GM19468 (cell line): ENCODE data around the gene CRTC1.
"Not testable (repeated sequence)": the region's sequence is repeated elsewhere in the genome, so short reads cannot be mapped to it uniquely, and the experiment has no call there.

Experiments used
- ATAC-seq: cut with Tn5 transposase; IDR thresholded peaks from one replicate; pipeline ENCODE4 v1.9.1; 2021; ENCODE audit warnings: mild to moderate bottlenecking, moderate library complexity, moderate number of reproducible peaks; ENCODE audit not compliant: unreplicated experiment; ENCODE audit errors: extremely low read depth

The CRTC1 gene

GRCh38 chr19:18793144-18794028 lies 109.9 kb downstream of the CRTC1 start:
- no peak for ATAC-seq

- ATAC-seq = no peak
Measured at GRCh38 chr19:18794029-18794313, 110.5 kb downstream of the CRTC1 start.

- no peak for ATAC-seq
Measured at GRCh38 chr19:18794692-18795091, 111.2 kb downstream of the CRTC1 start.

- no peak for ATAC-seq
Measured at GRCh38 chr19:18795540-18795939, 112.1 kb downstream of the CRTC1 start.

- ATAC-seq = no peak
Measured at GRCh38 chr19:18796239-18796638, 112.8 kb downstream of the CRTC1 start.

GRCh38 chr19:18798384-18799352 lies 115.2 kb downstream of the CRTC1 start:
- no peak for ATAC-seq

GRCh38 chr19:18799389-18799970 lies 116.0 kb downstream of the CRTC1 start:
- ATAC-seq = no peak

GRCh38 chr19:18800079-18800478 lies 116.6 kb downstream of the CRTC1 start:
- ATAC-seq = no peak

GRCh38 chr19:18800636-18801035 lies 117.2 kb downstream of the CRTC1 start:
- ATAC-seq = no peak

GRCh38 chr19:18802354-18802753 lies 118.9 kb downstream of the CRTC1 start:
- ATAC-seq = no peak

GRCh38 chr19:18803550-18804138 lies 120.2 kb downstream of the CRTC1 start:
- ATAC-seq = no peak

- no peak for ATAC-seq
Measured at GRCh38 chr19:18804139-18804601, 120.7 kb downstream of the CRTC1 start.

GRCh38 chr19:18804643-18805042 lies 121.2 kb downstream of the CRTC1 start:
- no peak for ATAC-seq

- ATAC-seq = no peak
Measured at GRCh38 chr19:18807861-18808331, 124.4 kb downstream of the CRTC1 start.

- no peak for ATAC-seq
Measured at GRCh38 chr19:18809149-18809868, 125.8 kb downstream of the CRTC1 start.

- ATAC-seq = not testable (repeated sequence)
Measured at GRCh38 chr19:18811638-18812037, 128.2 kb downstream of the CRTC1 start.

GRCh38 chr19:18814063-18814462 lies 130.6 kb downstream of the CRTC1 start:
- no peak for ATAC-seq

- ATAC-seq = no peak
Measured at GRCh38 chr19:18815673-18816072, 132.2 kb downstream of the CRTC1 start.

- not testable (repeated sequence) for ATAC-seq
Measured at GRCh38 chr19:18816645-18817044, 133.2 kb downstream of the CRTC1 start.
